Stimulated activated CD4-positive, alpha-beta T cell treated with anti-CD3 and anti-CD28 coated beads, Interleukin-2, amount 100 ng/mL, for 24 hours (primary cell): ENCODE measurements around the gene E2F2.

Source experiments
- DNase-seq, 2 donors: peaks; one replicate each; pipeline ENCODE4 v3.0.0-alpha.2; 2020

E2F2 gene, protein sequence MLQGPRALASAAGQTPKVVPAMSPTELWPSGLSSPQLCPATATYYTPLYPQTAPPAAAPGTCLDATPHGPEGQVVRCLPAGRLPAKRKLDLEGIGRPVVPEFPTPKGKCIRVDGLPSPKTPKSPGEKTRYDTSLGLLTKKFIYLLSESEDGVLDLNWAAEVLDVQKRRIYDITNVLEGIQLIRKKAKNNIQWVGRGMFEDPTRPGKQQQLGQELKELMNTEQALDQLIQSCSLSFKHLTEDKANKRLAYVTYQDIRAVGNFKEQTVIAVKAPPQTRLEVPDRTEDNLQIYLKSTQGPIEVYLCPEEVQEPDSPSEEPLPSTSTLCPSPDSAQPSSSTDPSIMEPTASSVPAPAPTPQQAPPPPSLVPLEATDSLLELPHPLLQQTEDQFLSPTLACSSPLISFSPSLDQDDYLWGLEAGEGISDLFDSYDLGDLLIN

GRCh38 chr1:23530747-23531561, at the start of gene E2F2:
E2F2 (minus strand) TSS chr1:23531233; CDS start chr1:23530793, 440 bp downstream.
- peak; percentile 81 to 82 for DNase-seq

GRCh38 chr1:23578997-23579363, 47.9 kb upstream of the E2F2 start:
- DNase-seq = peak in 1 of 2 donors; percentile 33

GRCh38 chr1:23578311-23578996, 47.4 kb upstream of the E2F2 start:
- DNase-seq = no peak

DNA sequence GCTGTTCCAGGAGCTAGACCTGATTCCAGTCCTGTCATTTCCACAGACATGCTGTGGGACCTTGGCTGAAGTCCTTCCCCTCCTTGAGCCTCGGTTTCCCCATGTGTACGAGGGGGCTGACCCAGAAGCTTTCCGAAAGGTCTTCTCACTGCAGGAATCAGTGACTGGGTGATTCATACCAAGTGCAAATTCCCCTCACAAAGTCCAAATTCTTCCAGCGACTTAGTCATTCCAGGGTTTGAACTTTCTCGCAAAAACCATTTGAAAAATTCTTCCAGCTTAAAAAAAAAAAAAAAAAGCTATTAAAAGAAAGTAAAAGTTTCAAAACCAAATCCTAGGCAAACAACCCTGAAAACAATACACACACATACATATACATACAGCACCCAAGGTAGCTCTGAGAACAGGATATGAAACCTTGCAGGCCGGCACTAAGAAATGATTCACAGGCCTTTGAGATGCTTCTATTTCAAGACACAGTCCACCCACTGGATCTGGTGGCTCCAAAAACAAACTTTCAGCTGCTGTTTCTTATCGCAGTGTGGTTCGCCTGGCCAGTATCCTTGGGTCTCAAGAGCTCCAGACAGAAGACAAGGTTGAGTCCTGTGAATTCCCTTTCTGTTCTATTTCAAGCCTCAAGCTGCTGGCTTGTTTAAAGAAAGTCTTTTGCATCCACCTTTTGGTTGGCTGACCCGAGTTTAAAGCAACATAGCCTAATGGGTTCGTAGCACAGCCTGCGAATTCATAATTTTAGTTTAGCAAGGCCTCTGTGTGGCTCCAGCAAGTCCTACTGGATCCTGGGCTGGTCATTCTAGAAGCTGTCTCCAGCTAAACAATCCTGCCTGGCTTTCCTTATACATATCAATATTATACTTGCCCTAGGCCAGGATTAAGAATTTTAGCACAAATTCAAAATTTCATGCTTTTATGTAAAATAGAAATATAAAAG, 46.3 kb upstream of the E2F2 start:
- DNase-seq = peak; percentile 40 to 51

- no peak for DNase-seq
Observed at GRCh38 chr1:23576338-23577055, 45.5 kb upstream of the E2F2 start.

GRCh38 chr1:23575226-23575810, 44.3 kb upstream of the E2F2 start:
- DNase-seq = no peak

- DNase-seq = no peak
Observed at GRCh38 chr1:23574265-23574754, 43.3 kb upstream of the E2F2 start.

GRCh38 chr1:23573574-23574182, 42.6 kb upstream of the E2F2 start:
- no peak for DNase-seq

- DNase-seq = no peak
Observed at GRCh38 chr1:23571465-23571864, 40.4 kb upstream of the E2F2 start.

- DNase-seq = no peak
Observed at GRCh38 chr1:23570001-23570691, 39.1 kb upstream of the E2F2 start.

DNA sequence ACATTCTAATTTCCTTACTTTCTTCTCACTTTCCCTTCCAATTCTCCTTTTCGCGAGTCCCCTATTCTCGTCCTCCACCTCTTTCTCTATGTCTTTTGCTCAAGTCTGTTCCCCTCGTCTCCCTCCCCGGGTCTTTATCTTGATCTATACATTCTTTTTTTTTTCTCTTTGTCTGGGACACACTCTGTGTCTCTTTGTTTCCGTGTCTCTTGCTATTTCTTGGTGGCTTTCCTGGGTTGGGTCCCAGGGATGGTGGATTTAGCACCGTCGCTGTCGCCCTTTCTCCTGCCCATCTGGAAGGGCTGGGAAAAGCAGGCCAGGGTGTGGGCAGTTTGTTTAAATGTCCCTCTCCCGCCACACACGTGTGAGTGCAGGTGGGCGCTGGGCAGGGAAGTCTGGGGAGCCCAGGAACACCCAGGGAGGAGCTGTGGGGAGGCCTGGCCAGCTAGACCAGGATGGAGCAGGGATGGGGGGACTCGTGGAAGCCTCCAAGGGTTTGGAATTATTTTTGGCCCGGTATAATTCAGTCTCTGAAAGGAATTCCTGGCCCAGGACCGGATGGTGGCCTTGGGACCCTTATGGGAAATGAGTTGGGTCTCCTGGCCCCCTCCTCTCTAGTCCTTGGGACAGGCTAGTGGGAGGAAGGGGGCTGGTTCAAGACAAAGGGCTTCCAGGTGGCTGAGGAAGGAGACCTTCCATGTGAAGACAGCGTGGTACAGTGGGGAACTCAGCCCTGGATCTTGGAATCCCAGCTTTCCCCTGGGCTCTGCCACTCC, 37.8 kb upstream of the E2F2 start:
- DNase-seq = no peak

DNA sequence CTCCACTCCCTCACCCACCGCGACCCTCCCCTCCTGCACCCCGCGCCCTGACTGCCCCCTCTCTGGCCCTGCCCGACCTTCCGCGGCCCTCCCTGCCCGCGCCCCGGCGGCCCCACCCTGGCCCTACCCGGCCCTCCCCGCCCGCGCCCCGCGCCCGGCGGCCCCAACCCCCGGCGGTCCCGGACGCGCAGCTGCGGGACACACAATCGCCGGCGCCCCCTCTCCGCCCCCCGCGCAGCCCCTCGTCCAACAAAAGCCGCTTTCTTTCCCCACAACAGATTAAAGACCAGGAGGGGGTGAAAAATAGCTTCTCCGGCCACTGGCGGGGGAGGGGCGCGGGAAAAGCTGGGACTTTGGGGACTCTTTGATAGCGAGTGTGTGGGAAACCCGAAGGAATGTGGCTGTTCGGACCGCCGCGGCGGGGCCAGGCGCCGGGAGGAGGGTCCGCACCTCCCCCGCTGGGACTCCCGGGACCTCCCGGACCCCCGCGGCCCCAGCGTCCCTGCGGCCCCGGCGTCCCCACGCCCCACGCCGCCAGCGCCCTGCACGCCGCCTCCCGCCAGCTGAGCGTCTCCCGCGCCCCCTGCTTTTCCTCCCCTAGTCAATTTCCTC, 37.1 kb upstream of the E2F2 start:
- DNase-seq = no peak

DNA sequence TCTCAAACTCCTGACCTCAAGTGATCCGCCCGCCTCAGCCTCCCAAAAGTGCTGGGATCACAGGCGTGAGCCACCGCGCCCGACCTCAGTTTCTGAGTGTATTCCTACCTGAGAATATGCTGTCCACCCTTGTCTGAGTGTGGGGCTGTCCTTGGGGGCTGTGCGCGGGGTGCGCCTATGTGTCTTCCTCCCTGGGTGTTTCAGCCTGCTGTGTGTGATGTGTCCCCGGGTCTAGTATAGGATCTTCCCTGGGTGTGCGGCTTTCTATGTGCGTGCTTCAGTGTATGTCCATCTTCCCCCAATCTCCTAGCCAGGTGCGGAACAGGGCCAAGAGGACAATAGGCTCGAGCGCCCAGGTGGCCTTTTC, 36.6 kb upstream of the E2F2 start:
- no peak for DNase-seq

GRCh38 chr1:23566304-23566703, 35.3 kb upstream of the E2F2 start:
- DNase-seq = no peak

GRCh38 chr1:23565776-23566175, 34.7 kb upstream of the E2F2 start:
- no peak for DNase-seq

DNA sequence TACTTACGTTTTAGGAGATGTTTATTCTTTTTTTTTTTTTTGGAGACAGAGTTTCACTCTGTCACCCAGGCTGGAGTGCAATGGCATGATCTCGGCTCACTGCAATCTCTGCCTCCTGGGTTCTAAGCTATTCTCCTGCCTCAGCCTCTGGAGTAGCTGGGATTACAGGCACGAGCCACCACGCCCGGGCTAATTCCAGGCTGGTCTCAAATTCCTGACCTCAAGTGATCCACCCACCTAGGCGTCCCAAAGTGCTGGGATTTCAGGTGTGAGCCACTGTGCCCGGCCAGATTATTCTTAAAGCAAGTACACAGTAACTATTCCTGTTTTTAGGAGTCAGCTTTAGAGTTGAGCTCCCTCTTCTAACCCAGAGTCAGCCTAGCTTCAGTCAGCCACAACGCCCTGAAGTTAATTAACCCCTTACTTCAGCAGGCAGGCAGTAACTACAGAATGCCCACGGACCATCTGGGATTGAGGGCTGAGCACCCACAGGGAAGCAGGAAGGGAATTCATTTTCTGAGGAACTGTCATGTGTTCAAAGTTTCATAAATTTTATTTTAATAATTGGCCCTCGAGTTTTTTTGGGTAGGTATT, 33.6 kb upstream of the E2F2 start:
- no peak for DNase-seq

GRCh38 chr1:23563755-23564374, 32.8 kb upstream of the E2F2 start:
- no peak for DNase-seq

DNA sequence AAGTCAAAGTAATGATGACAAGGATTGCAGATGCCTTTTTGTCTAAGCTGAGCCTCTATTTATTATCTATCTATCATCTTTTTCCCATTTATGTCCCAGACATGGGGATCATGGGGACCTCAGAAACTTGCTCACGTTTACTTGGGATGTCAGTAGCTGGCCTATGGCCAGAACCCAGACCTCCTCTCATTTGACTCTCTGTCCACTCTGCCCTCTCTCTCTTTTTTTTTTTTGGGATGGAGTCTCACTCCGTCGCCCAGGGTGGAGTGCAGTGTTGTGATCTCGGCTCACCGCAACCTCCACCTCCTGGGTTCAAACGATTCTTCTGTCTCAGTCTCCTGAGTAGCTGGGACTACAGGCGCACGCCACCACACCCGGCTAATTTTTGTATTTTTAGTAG, 32.0 kb upstream of the E2F2 start:
- no peak for DNase-seq
